C4-2B (cell line): Measurements from ENCODE around the gene KAT6B.

Experiments
- ZFX ChIP-seq: fragments of 450-650 bp; IDR thresholded peaks from 2 replicates; pipeline ENCODE4 v1.6.1; 2017
- TF ChIP-seq, protein P1 (sequence below): fragments of 450-650 bp; conservative IDR thresholded peaks from 2 replicates; pipeline ENCODE4 v1.5.1; 2017; ENCODE audit warnings: mild to moderate bottlenecking

- TF ChIP-seq, protein P1, sequence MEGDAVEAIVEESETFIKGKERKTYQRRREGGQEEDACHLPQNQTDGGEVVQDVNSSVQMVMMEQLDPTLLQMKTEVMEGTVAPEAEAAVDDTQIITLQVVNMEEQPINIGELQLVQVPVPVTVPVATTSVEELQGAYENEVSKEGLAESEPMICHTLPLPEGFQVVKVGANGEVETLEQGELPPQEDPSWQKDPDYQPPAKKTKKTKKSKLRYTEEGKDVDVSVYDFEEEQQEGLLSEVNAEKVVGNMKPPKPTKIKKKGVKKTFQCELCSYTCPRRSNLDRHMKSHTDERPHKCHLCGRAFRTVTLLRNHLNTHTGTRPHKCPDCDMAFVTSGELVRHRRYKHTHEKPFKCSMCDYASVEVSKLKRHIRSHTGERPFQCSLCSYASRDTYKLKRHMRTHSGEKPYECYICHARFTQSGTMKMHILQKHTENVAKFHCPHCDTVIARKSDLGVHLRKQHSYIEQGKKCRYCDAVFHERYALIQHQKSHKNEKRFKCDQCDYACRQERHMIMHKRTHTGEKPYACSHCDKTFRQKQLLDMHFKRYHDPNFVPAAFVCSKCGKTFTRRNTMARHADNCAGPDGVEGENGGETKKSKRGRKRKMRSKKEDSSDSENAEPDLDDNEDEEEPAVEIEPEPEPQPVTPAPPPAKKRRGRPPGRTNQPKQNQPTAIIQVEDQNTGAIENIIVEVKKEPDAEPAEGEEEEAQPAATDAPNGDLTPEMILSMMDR, result no peak
- no peak for TF ChIP-seq ZFX
Measured at GRCh38 chr10:74936577-74937265, 110.3 kb downstream of the KAT6B start.
